Breast epithelium (tissue), 4 donors: ENCODE results near the gene NOL4L. TPM values are rescaled to one million over a fixed set of nuclear protein-coding genes. Genes with fewer than 3 reads are reported as not detected.

Source experiments
- DNase-seq, 2 donors: peaks; one replicate each; pipeline ENCODE4 v3.0.0-alpha.2; 2019; ENCODE audit warnings: low spot score in 2 of 2
- H3K27ac ChIP-seq, 2 donors: fragments of 200-600 bp; sonication (generic) in 1 of 2; one replicate each; pipeline ENCODE4 v1.5.1; 2016 to 2019; ENCODE audit warnings: mild to moderate bottlenecking in 1 of 2
- H3K27me3 ChIP-seq, 2 donors: fragments of 200-600 bp; sonication (generic) in 1 of 2; one replicate each; pipeline versions ENCODE4 v1.5.1 to v1.6.0; 2017 to 2019; ENCODE audit warnings: control low read depth in 1 of 2, mild to moderate bottlenecking in 1 of 2
- H3K36me3 ChIP-seq: fragments of 200-600 bp; one replicate; pipeline ENCODE4 v1.5.1; 2019
- H3K4me1 ChIP-seq, 2 donors: fragments of 200-600 bp; sonication (generic); one replicate each; pipeline ENCODE4 v1.5.1; 2016 to 2019; ENCODE audit warnings: control low read depth in 1 of 2
- H3K4me3 ChIP-seq, 3 donors: fragments of 200-600 bp; sonication (generic); 1 replicate in 2 of 3; 2 replicates in 1 of 3; pipeline ENCODE4 v1.5.1; 2016 to 2019; ENCODE audit warnings: mild to moderate bottlenecking in 3 of 3, moderate library complexity in 2 of 3
- H3K9me3 ChIP-seq, 2 donors: fragments of 200-600 bp; sonication (generic) in 1 of 2; one replicate each; pipeline ENCODE4 v1.5.1; 2016 to 2019; ENCODE audit warnings: control low read depth in 1 of 2
- POLR2A ChIP-seq: fragments of 450-650 bp; IDR thresholded peaks from one replicate; pipeline ENCODE4 v1.6.1; 2016; ENCODE audit warnings: antibody characterized with exemption, mild to moderate bottlenecking, moderate library complexity
- POLR2AphosphoS5 ChIP-seq, 3 donors: sonication (generic); formaldehyde crosslinking; IDR thresholded peaks; one replicate each; pipeline ENCODE4 v1.6.1; 2017; ENCODE audit warnings: antibody characterized with exemption in 3 of 3
- intact Hi-C: fragments of 100-400 bp; cut with DNase I; formaldehyde crosslinking; loops from one replicate; pipeline ENCODE4 v1.15.1; 2023; ENCODE audit warnings: low total_unique reads
- total RNA-seq, 3 donors: library from RNA; depleted of rRNA; stranded (reverse); fragments of >200 nt; gene quantifications; one replicate each; pipeline ENCODE4 v1.1.0, GENCODE V29; 2016
- TF ChIP-seq, protein P1 (sequence below), 3 donors: fragments of 450-650 bp; IDR thresholded peaks; one replicate each; pipeline ENCODE4 v1.5.1; 2016 to 2017; ENCODE audit warnings: antibody characterized with exemption in 3 of 3, mild to moderate bottlenecking in 3 of 3, moderate library complexity in 3 of 3

The NOL4L gene
- total RNA-seq, 3 donors from 2014 or later, result 3.7 to 18.4 (median 15.8) TPM

DNA sequence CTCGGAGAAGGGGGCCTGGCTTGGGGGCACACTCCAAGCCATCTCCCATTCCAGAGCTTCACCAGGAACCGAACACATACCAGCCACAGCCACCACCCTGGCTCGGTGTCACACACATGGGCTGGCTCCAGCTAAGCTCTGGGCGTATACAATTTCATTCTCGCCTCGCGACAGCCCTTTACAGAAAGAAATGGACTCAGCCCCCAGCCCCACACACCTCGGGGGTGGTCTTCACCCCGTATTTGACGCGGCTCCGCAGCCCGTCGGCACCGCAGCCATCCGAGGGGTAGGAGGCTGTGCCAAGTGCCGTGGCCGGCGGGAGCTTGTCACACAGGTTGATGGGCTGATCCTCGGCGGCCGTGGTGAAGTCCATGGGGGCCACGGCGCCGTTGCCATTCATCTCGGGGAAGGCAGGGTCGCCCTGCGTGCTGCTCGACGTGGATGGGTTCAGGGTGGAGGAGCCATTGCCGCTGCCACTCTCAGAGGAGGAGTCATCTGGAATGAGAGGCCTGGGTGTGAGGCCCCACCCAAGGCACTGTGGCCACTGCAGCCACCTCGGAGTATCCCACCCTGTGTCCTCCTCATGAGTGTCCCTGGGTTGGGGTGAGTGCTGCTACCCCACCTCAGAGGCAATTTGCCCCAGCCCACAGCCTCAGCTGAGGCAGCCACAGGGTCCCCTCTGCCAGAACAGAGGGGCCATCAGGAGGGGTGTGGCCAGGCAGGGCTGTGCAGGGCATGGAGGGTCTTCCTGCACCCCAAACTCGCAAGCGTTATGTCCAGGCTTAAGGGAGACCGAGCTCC is 129.0 kb downstream of the NOL4L start:
- peaks cover 7% of the 10 kb centered on the region in 2 donors for H3K4me1 ChIP-seq
- TF ChIP-seq POLR2A (no peak), POLR2AphosphoS5 (IDR thresholded peaks at IDR 0.05) (no peak)
- TF ChIP-seq, protein P1, sequence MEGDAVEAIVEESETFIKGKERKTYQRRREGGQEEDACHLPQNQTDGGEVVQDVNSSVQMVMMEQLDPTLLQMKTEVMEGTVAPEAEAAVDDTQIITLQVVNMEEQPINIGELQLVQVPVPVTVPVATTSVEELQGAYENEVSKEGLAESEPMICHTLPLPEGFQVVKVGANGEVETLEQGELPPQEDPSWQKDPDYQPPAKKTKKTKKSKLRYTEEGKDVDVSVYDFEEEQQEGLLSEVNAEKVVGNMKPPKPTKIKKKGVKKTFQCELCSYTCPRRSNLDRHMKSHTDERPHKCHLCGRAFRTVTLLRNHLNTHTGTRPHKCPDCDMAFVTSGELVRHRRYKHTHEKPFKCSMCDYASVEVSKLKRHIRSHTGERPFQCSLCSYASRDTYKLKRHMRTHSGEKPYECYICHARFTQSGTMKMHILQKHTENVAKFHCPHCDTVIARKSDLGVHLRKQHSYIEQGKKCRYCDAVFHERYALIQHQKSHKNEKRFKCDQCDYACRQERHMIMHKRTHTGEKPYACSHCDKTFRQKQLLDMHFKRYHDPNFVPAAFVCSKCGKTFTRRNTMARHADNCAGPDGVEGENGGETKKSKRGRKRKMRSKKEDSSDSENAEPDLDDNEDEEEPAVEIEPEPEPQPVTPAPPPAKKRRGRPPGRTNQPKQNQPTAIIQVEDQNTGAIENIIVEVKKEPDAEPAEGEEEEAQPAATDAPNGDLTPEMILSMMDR (IDR thresholded peaks at IDR 0.05), result no peak
- no peaks in the 10 kb centered on the region for H3K9me3 ChIP-seq
- H3K27ac ChIP-seq, result peak overlapping the region; percentile 55 to 64
- peaks cover 9% of the 10 kb centered on the region for H3K36me3 ChIP-seq
- no peaks in the 10 kb centered on the region for H3K27me3 ChIP-seq
- no peak overlapping the region for H3K4me3 ChIP-seq
- DNase-seq, result no peak
- intact Hi-C loops, result no loop called here

DNA sequence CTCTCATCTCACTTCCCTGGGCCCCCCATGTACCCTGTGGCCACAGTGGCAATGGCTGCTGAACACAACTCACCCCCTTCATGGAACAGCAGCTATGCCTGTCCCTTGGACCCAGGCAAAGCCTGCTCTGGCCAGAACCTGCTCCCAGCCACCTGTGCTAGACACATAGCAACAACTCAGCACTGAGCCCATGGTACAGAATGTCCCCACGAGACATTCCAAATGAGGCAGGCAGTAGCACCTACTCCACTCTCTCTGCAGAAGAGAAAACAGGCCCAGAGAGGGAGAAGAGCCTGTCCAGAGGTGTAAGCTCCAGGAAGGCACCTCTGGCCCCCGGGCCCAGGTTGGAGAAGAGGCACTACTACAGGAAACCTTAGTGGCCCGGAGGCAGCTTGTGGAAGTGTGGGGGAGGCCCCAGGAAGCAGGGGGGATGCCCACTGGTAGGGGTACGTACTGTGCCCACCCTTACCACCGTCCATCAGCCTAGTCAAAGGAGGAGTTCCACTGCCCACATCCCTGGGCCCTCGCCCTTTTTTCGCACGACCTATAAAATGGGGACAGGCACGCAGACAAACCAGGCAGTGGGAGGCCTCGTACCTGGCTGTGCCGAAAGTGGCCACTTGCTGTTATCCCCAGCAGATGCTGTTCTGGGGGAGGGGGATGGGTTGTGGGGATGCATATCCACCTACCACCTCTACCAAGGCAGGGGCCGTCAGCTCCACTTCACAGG is 129.8 kb downstream of the NOL4L start:
- Histone ChIP-seq H3K4me3 (no peak overlapping the region), H3K36me3 (peaks cover 9% of the 10 kb centered on the region), H3K4me1 (peaks cover 7% of the 10 kb centered on the region in 2 donors), H3K27me3 (no peaks in the 10 kb centered on the region), H3K27ac (peak overlapping the region; percentile 51 to 64), H3K9me3 (no peaks in the 10 kb centered on the region)
- intact Hi-C loops, result no loop called here
- no peak for DNase-seq
- no peak for TF ChIP-seq POLR2A
- no peak for TF ChIP-seq POLR2AphosphoS5 (IDR thresholded peaks at IDR 0.05)
- TF ChIP-seq, protein P1 (IDR thresholded peaks at IDR 0.05), result no peak

DNA sequence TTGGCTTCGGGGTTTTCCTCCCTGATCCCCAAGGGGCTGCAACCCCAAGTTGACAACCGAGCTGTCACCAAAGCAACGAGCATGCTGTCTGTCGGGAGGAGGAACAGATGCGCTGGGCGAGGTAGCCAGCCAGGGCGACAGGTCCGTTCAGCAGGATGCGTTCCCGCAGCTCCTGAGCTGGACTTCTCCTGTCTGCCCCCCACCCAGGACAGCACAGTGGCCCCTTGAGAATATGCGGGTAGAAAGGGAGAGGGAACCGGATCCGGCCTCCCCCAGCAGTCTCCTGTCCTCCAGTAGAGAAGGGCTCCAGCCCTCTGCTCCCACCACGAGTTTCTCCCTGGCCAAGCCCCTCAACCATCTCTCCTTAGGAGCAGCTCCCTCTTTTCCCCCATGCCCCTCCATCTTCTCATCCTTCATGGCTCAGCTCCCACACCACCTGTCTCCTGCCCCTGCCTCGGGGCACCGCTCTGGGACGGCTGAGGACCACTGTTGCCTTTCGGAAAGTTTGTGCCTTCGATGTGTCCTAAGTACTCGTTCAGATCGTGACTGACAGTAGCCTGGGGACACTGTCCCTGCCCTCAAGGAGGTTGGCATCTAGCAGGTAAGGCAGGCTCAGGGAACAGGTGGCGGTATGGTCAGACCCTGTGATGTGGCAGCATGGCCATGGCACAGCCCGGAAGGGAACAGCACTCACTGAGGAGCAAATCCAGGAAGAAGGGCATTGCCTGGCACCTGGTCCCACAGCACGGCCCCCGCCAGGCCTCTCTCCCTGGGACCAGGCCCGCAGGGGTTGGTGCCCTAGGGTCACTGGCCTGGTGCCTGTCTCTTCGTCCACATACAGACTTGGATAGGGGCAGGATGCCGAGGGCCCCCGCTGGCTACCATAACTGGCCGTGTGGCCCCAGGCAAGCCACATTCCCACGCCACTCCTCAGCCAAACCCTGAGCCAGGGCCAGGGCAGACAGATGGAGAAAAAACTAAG is 130.7 kb downstream of the NOL4L start:
- TF ChIP-seq POLR2AphosphoS5 (IDR thresholded peaks at IDR 0.05) (no peak), POLR2A (no peak)
- TF ChIP-seq, protein P1 (IDR thresholded peaks at IDR 0.05), result no peak
- H3K27ac ChIP-seq, result peak overlapping the region; percentile 51 to 64
- H3K36me3 ChIP-seq, result peaks cover 9% of the 10 kb centered on the region
- no peaks in the 10 kb centered on the region for H3K9me3 ChIP-seq
- no peak overlapping the region for H3K4me3 ChIP-seq
- H3K27me3 ChIP-seq, result no peaks in the 10 kb centered on the region
- DNase-seq, result no peak
- peaks cover 7% of the 10 kb centered on the region in 2 donors for H3K4me1 ChIP-seq
- intact Hi-C loops, result loop anchor here (1.0 kb wide), 1 partner anchor 42 kb away; no protein-coding TSS in a partner anchor

DNA sequence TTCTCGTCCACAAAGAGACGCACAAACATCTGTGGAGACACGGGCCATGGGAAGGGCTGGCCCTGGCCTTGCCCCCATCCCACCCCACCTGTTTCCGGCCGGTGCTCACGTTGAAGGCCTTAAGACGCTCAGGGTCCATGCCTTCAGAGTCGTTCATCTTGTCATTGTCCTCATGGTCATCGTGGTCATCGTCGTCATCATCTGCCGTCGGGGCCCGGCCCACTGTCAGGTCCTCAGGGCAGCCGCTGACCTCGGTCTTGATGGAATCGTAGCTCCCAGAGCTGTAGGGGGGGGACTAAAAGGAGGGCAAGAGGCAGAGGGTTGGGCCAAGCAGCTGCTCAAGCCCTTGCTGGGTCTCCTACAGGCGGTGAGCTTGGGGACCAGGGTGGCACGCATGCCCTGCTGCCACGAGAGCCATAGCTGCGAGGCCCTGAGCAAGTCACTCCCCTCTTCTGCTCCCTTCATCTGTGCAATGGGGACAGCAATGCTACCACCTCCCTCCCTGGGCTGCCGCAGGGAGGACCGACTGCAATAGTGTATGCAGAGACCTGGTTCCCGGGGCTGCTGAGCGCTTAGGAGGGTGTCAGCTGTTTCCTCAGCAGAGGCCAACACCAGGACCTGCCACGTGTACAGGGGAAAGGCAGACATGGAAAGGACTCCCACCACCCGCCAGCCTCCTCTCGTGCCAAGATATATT is 131.5 kb downstream of the NOL4L start:
- Histone ChIP-seq H3K4me1 (peaks cover 7% of the 10 kb centered on the region in 2 donors), H3K27ac (no peak overlapping the region), H3K9me3 (no peaks in the 10 kb centered on the region), H3K36me3 (peaks cover 9% of the 10 kb centered on the region), H3K27me3 (no peaks in the 10 kb centered on the region), H3K4me3 (no peak overlapping the region)
- intact Hi-C loops, result loop anchor here (1.0 kb wide), 1 partner anchor 41 kb away; no protein-coding TSS in a partner anchor
- TF ChIP-seq, protein P1 (IDR thresholded peaks at IDR 0.05), result no peak
- TF ChIP-seq POLR2AphosphoS5 (IDR thresholded peaks at IDR 0.05) (no peak), POLR2A (no peak)
- no peak for DNase-seq
